OCI-LY3 (cell line): Measurements from ENCODE around the gene AQP2.

Source experiments
- CTCF ChIP-seq: fragments of 200-600, 300-600 bp; sonication (generic); IDR thresholded peaks from 2 replicates; pipeline ENCODE4 v1.5.1; 2014; ENCODE audit warnings: antibody characterized with exemption, low read length, low read depth
- EZH2phosphoT487 ChIP-seq: fragments of 200-600 bp; shearing (Covaris generic); IDR thresholded peaks from 2 replicates; pipeline ENCODE4 v1.6.1; 2018; ENCODE audit warnings: antibody characterized with exemption, mixed run types, low read depth

GRCh38 chr12:49949866-49950265, 671 bp upstream of the AQP2 start:
- no peak for TF ChIP-seq CTCF
- no peak for TF ChIP-seq EZH2phosphoT487
